AML-193 (cell line): ENCODE measurements around the gene PSMD8.
"Not testable (repeated sequence)": the region's sequence is repeated elsewhere in the genome, so short reads cannot be mapped to it uniquely, and the experiment has no call there.

ENCODE experiments used
- DNase-seq, 2 experiments: peaks; one replicate each; lab custom pipeline; 2025; lab: John Stamatoyannopoulos, UW

The PSMD8 gene

GRCh38 chr19:38362076-38362945 lies 12.1 kb upstream of the PSMD8 start:
- peak; percentile 69 to 70 for DNase-seq

GRCh38 chr19:38362946-38363688 lies 11.3 kb upstream of the PSMD8 start:
- DNase-seq = not testable (repeated sequence)

GRCh38 chr19:38367041-38367440 lies 7.3 kb upstream of the PSMD8 start:
- no peak for DNase-seq

GRCh38 chr19:38369584-38369983 lies 4.8 kb upstream of the PSMD8 start:
- no peak for DNase-seq

- no peak for DNase-seq
Observed at GRCh38 chr19:38370299-38370698, 4.1 kb upstream of the PSMD8 start.

GRCh38 chr19:38371081-38371480 lies 3.3 kb upstream of the PSMD8 start:
- DNase-seq = no peak

- no peak for DNase-seq
Observed at GRCh38 chr19:38373907-38374331, 452 bp upstream of the PSMD8 start.

GRCh38 chr19:38375098-38375493 lies 725 bp downstream of the PSMD8 start:
- DNase-seq = peak in 1 of 2 experiments; percentile 20

GRCh38 chr19:38375748-38376147 lies 1.4 kb downstream of the PSMD8 start:
- DNase-seq = no peak

- no peak for DNase-seq
Observed at GRCh38 chr19:38376576-38376975, 2.2 kb downstream of the PSMD8 start.

- no peak for DNase-seq
Observed at GRCh38 chr19:38377052-38377451, 2.7 kb downstream of the PSMD8 start.

GRCh38 chr19:38378866-38379265 lies 4.5 kb downstream of the PSMD8 start:
- DNase-seq = no peak

GRCh38 chr19:38381138-38381537 lies 6.8 kb downstream of the PSMD8 start:
- no peak for DNase-seq

- no peak for DNase-seq
Observed at GRCh38 chr19:38383184-38383583, 8.8 kb downstream of the PSMD8 start.

GRCh38 chr19:38383743-38384142 lies 9.4 kb downstream of the PSMD8 start:
- no peak for DNase-seq

GRCh38 chr19:38384209-38385027 lies 10.0 kb downstream of the PSMD8 start:
- no peak for DNase-seq

- no peak for DNase-seq
Observed at GRCh38 chr19:38385057-38385803, 10.9 kb downstream of the PSMD8 start.

- no peak for DNase-seq
Observed at GRCh38 chr19:38385804-38386257, 11.5 kb downstream of the PSMD8 start.

- no peak for DNase-seq
Observed at GRCh38 chr19:38386300-38386970, 12.1 kb downstream of the PSMD8 start.

- DNase-seq = no peak
Observed at GRCh38 chr19:38386971-38387549, 12.7 kb downstream of the PSMD8 start.
